Loucy (cell line): ENCODE data around the gene CRYBB1.
"Not testable (repeated sequence)": the region's sequence is repeated elsewhere in the genome, so short reads cannot be mapped to it uniquely, and the experiment has no call there.

ENCODE experiments used
- H2AFZ ChIP-seq: fragments of 200-600 bp; sonication (generic); 2 replicates; pipeline ENCODE4 v1.6.0; 2016; ENCODE audit warnings: antibody characterized with exemption, mild to moderate bottlenecking, low read length, moderate library complexity
- H3F3A ChIP-seq: fragments of 200-600 bp; 2 replicates; pipeline ENCODE4 v1.6.0; 2016; ENCODE audit warnings: antibody characterized with exemption, low read depth, mild to moderate bottlenecking
- H3K27me3 ChIP-seq: fragments of 200-600 bp; sonication (generic); 2 replicates; pipeline ENCODE4 v1.6.1; 2014; ENCODE audit warnings: low read length, mild to moderate bottlenecking; ENCODE audit not compliant: insufficient read depth, poor library complexity, severe bottlenecking
- H3K36me3 ChIP-seq: fragments of 200-600 bp; sonication (generic); 2 replicates; pipeline ENCODE4 v1.6.1; 2016; ENCODE audit warnings: low read length; ENCODE audit not compliant: insufficient read depth
- H3K4me1 ChIP-seq: fragments of 200-600 bp; sonication (generic); 2 replicates; pipeline ENCODE4 v1.5.1; 2014; ENCODE audit warnings: low read length, mild to moderate bottlenecking; ENCODE audit not compliant: insufficient read depth, poor library complexity, severe bottlenecking
- H3K4me2 ChIP-seq: fragments of 200-600 bp; sonication (generic); 2 replicates; pipeline ENCODE4 v1.6.0; 2014; ENCODE audit warnings: antibody characterized with exemption, low read length, low read depth, mild to moderate bottlenecking; ENCODE audit not compliant: poor library complexity, severe bottlenecking
- H3K4me3 ChIP-seq: fragments of 200-600 bp; sonication (generic); 2 replicates; pipeline ENCODE4 v1.5.1; 2014; ENCODE audit warnings: low read length, mild to moderate bottlenecking, mixed read lengths; ENCODE audit not compliant: poor library complexity, severe bottlenecking
- H3K79me2 ChIP-seq: fragments of 200-600 bp; sonication (generic); 2 replicates; pipeline ENCODE4 v1.6.1; 2014; ENCODE audit warnings: low read length; ENCODE audit not compliant: insufficient read depth
- H3K9ac ChIP-seq: fragments of 200-600 bp; sonication (generic); 2 replicates; pipeline ENCODE4 v1.6.0; 2014; ENCODE audit warnings: mild to moderate bottlenecking, low read depth, low read length, moderate library complexity; ENCODE audit not compliant: poor library complexity, severe bottlenecking
- H3K9me2 ChIP-seq: fragments of 200-600 bp; sonication (generic); replicated peaks from 2 replicates; pipeline ENCODE4 v1.6.1; 2016; ENCODE audit warnings: low read depth, low read length, mixed read lengths
- H3K9me3 ChIP-seq: fragments of 200-600 bp; sonication (generic); 2 replicates; pipeline ENCODE4 v1.6.1; 2014; ENCODE audit warnings: mild to moderate bottlenecking, antibody characterized with exemption, low read length, low read depth; ENCODE audit not compliant: insufficient read depth
- H4K20me1 ChIP-seq: fragments of 200-600 bp; sonication (generic); 2 replicates; pipeline ENCODE4 v1.6.0; 2014; ENCODE audit warnings: antibody characterized with exemption, low read length, mild to moderate bottlenecking; ENCODE audit not compliant: insufficient read depth, poor library complexity, severe bottlenecking
- EZH2phosphoT487 ChIP-seq: fragments of 200-600 bp; IDR thresholded peaks from 2 replicates; pipeline ENCODE4 v1.6.1; 2018; ENCODE audit warnings: antibody characterized with exemption, mild to moderate bottlenecking, moderate library complexity, borderline replicate concordance
- TF ChIP-seq, protein P1 (sequence below): fragments of 200-600 bp; sonication (generic); conservative IDR thresholded peaks from 2 replicates; pipeline ENCODE4 v1.5.1; 2014; ENCODE audit warnings: mild to moderate bottlenecking, antibody characterized with exemption, low read length

Gene CRYBB1

DNA sequence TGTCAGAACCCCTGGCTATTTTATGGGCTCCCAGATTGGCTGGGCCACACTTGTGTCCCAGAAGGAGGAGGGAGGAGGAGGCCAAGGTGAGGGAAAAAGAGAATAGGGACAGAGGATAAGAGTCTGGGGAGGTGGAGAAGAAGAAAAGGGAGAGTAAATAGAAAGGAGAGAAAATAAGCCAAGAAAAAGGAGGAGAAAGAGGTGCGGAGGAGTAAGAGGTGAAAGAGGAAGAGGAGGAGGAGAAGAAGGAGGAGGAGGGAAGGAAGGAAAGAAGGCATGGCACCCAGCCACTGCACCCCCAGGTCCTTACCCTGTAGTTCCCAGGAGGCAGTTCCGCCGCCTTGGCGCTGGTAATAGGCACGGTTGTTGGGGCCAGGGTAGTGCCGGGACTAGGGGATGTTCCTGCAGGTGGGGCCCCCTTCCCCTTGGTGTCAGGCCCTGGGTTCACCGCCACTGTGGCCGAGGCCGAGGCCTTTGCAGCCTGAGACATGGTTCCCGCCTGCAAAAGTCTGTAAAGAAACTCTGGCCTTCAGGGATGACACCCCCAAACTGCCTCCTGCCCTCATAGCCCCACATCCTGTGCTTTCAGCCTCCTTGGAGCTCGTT is 1.9 kb downstream of the CRYBB1 start:
- no peak for TF ChIP-seq EZH2phosphoT487
- TF ChIP-seq, protein P1, sequence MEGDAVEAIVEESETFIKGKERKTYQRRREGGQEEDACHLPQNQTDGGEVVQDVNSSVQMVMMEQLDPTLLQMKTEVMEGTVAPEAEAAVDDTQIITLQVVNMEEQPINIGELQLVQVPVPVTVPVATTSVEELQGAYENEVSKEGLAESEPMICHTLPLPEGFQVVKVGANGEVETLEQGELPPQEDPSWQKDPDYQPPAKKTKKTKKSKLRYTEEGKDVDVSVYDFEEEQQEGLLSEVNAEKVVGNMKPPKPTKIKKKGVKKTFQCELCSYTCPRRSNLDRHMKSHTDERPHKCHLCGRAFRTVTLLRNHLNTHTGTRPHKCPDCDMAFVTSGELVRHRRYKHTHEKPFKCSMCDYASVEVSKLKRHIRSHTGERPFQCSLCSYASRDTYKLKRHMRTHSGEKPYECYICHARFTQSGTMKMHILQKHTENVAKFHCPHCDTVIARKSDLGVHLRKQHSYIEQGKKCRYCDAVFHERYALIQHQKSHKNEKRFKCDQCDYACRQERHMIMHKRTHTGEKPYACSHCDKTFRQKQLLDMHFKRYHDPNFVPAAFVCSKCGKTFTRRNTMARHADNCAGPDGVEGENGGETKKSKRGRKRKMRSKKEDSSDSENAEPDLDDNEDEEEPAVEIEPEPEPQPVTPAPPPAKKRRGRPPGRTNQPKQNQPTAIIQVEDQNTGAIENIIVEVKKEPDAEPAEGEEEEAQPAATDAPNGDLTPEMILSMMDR = no peak
- no peaks in the 10 kb centered on the region for H4K20me1 ChIP-seq
- no peak overlapping the region for H3K4me3 ChIP-seq
- H3K36me3 ChIP-seq = no peaks in the 10 kb centered on the region
- no peak overlapping the region for H3K4me2 ChIP-seq
- H3K4me1 ChIP-seq = peaks cover 18% of the 10 kb centered on the region
- H3K79me2 ChIP-seq = no peaks in the 10 kb centered on the region
- H2AFZ ChIP-seq = no peak overlapping the region
- H3F3A ChIP-seq = no peaks in the 10 kb centered on the region
- no peaks in the 10 kb centered on the region for H3K9me3 ChIP-seq
- no peaks in the 10 kb centered on the region for H3K9me2 ChIP-seq
- no peaks in the 10 kb centered on the region for H3K27me3 ChIP-seq
- H3K9ac ChIP-seq = no peak overlapping the region

DNA sequence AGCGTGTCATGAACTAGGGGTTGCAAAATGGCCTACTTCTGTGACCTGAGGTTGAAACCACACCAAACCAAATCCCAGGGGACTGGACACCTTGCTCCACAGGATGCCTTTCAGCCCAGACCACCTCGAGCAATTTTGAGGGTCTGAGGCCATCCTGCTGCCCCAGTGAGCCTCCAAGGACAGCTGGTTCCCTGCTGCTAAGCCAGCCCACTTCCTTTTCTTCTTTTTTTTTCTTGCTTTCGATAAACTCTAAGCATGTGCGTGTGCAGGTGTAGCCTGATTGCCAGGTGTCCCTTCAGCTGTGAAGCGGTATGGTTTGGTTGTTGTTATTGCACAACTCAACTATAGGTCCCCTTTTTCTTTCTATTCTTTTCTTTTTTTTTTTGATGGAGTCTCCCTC is 2.7 kb downstream of the CRYBB1 start:
- no peaks in the 10 kb centered on the region for H3K27me3 ChIP-seq
- no peaks in the 10 kb centered on the region for H4K20me1 ChIP-seq
- H3K4me2 ChIP-seq = no peak overlapping the region
- no peaks in the 10 kb centered on the region for H3K9me2 ChIP-seq
- H3K4me3 ChIP-seq = no peak overlapping the region
- no peaks in the 10 kb centered on the region for H3K9me3 ChIP-seq
- no peak for TF ChIP-seq EZH2phosphoT487
- TF ChIP-seq, protein P1 = no peak
- H3F3A ChIP-seq = no peaks in the 10 kb centered on the region
- no peaks in the 10 kb centered on the region for H3K79me2 ChIP-seq
- no peak overlapping the region for H3K9ac ChIP-seq
- no peak overlapping the region for H2AFZ ChIP-seq
- peaks cover 18% of the 10 kb centered on the region for H3K4me1 ChIP-seq
- H3K36me3 ChIP-seq = no peaks in the 10 kb centered on the region

DNA sequence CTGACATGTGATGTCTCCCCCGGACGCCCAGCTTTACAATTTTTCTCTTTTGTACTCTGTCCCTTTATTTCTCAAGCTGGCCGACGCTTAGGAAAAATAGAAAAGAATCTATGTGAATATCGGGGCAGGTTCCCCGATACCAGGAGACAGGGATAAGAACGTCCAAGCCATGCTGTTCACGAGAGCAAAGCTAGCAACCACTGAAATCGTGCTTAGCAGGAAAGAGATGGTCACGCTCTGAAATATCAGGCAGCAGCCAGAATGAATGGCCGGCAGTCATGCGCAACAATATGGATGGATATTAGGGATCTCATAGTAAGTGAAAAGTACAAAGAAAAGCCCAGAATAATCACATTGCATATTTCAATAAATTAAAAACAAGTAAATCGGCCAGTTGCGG is 3.5 kb downstream of the CRYBB1 start:
- Histone ChIP-seq H3K9me2 (no peaks in the 10 kb centered on the region), H3K4me3 (no peak overlapping the region), H3K9me3 (no peaks in the 10 kb centered on the region), H2AFZ (no peak overlapping the region), H3K27me3 (no peaks in the 10 kb centered on the region), H3K79me2 (no peaks in the 10 kb centered on the region), H3K4me2 (no peak overlapping the region), H4K20me1 (no peaks in the 10 kb centered on the region), H3K36me3 (no peaks in the 10 kb centered on the region), H3K4me1 (peaks cover 18% of the 10 kb centered on the region), H3K9ac (no peak overlapping the region), H3F3A (no peaks in the 10 kb centered on the region)
- TF ChIP-seq, protein P1 = no peak
- no peak for TF ChIP-seq EZH2phosphoT487

DNA sequence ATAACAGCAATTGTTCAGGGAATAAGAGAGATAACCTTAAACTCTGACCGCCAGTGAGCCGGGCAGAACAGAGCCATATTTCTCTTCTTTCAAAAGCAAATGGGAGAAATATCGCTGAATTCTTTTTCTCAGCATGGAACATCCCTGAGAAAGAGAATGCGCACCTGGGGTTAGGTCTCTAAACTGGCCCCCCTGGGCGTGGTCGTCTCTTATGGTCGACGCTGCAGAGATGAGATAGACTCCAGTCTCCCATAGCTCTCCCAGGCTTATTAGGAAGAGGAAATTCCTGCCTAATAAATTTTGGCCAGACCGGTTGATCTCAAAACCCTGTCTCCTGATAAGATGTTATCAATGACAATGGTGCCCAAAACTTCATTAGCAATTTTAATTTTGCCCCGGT is 4.1 kb downstream of the CRYBB1 start:
- H3K4me1 ChIP-seq = peaks cover 18% of the 10 kb centered on the region
- not testable (repeated sequence) for H4K20me1 ChIP-seq, H3K79me2 ChIP-seq, H3K9me3 ChIP-seq, H3K27me3 ChIP-seq, H3F3A ChIP-seq, H3K4me2 ChIP-seq, H2AFZ ChIP-seq, H3K4me3 ChIP-seq, H3K9ac ChIP-seq, H3K36me3 ChIP-seq, H3K9me2 ChIP-seq
